SK-N-SH (cell line): Measurements from ENCODE around the gene IGF2.

Experiments used
- CTCF ChIP-seq: fragments of 200-600 bp; sonication (generic); IDR thresholded peaks from 2 replicates; pipeline ENCODE4 v1.6.1; 2017; ENCODE audit warnings: antibody characterized with exemption, mild to moderate bottlenecking, moderate library complexity
- FOSL2 ChIP-seq: IDR thresholded peaks from 2 replicates; pipeline ENCODE4 v1.4.0; 2012; ENCODE audit warnings: low read depth, mild to moderate bottlenecking, moderate library complexity, borderline replicate concordance
- GATA2 ChIP-seq: sonication (generic); formaldehyde crosslinking; IDR thresholded peaks from 2 replicates; pipeline ENCODE4 v1.5.0; 2020; ENCODE audit warnings: mild to moderate bottlenecking, missing genetic modification reagents
- JUND ChIP-seq: IDR thresholded peaks from 2 replicates; pipeline ENCODE4 v1.4.0; 2012
- MAX ChIP-seq: IDR thresholded peaks from 2 replicates; pipeline ENCODE4 v1.4.0; 2012; ENCODE audit warnings: low read depth
- MEF2A ChIP-seq: IDR thresholded peaks from 2 replicates; pipeline ENCODE4 v1.4.0; 2012; ENCODE audit warnings: low read depth, borderline replicate concordance
- MXI1 ChIP-seq: IDR thresholded peaks from 2 replicates; pipeline ENCODE4 v1.6.1; 2012; ENCODE audit warnings: mild to moderate bottlenecking, low read depth, low read length, improper control_type of control experiment
- NRF1 ChIP-seq: IDR thresholded peaks from 2 replicates; pipeline ENCODE4 v1.6.1; 2012; ENCODE audit warnings: low read depth, mild to moderate bottlenecking, low read length
- PBX3 ChIP-seq: IDR thresholded peaks from 2 replicates; pipeline ENCODE4; 2012
- POLR2AphosphoS5 ChIP-seq: IDR thresholded peaks from 2 replicates; pipeline ENCODE4 v1.6.1; 2012; ENCODE audit warnings: low read depth, low read length
- TAF1 ChIP-seq: IDR thresholded peaks from 2 replicates; pipeline ENCODE4 v1.6.1; 2012; ENCODE audit warnings: low read depth, mild to moderate bottlenecking, low read length, moderate library complexity, borderline replicate concordance
- USF2 ChIP-seq: fragments of 150-350 bp; IDR thresholded peaks from 2 replicates; pipeline ENCODE4 v1.6.1; 2017; ENCODE audit warnings: antibody characterized with exemption, low read length, low read depth, borderline replicate concordance

GRCh38 chr11:2172676-2173075, 33.5 kb upstream of the IGF2 start:
- no peak for TF ChIP-seq CTCF
- TF ChIP-seq FOSL2: no peak
- no peak for TF ChIP-seq TAF1
- no peak for TF ChIP-seq USF2
- TF ChIP-seq MXI1: no peak
- no peak for TF ChIP-seq MEF2A
- TF ChIP-seq MAX: no peak
- TF ChIP-seq POLR2AphosphoS5: no peak
- no peak for TF ChIP-seq JUND
- no peak for TF ChIP-seq GATA2 (CRISPR knock-in tag)
- TF ChIP-seq PBX3: no peak
- TF ChIP-seq NRF1: no peak
